GM12878 (cell line): ENCODE measurements around the gene TBC1D8B.

Source experiments
- CTCF ChIP-seq, 3 experiments: IDR thresholded peaks in 2 of 3; conservative IDR thresholded peaks in 1 of 3; 2 replicates each; pipeline ENCODE4 v1.5.1; 2011; ENCODE audit warnings: low read depth in 3 of 3, low read length in 3 of 3, mild to moderate bottlenecking in 3 of 3, control low read depth in 2 of 3, moderate library complexity in 2 of 3, inconsistent platforms in 1 of 3, mixed read lengths in 1 of 3; ENCODE audit not compliant: control insufficient read depth in 2 of 3, insufficient read depth in 1 of 3; ENCODE audit errors: extremely low read depth in 1 of 3
- EP300 ChIP-seq, 2 experiments: fragments of 150-350 bp in 1 of 2; IDR thresholded peaks; 2 replicates each; pipeline ENCODE4 v1.6.1; 2011 to 2012; ENCODE audit warnings: low read depth in 2 of 2, low read length in 2 of 2, borderline replicate concordance in 1 of 2, improper control_type of control experiment in 1 of 2, inconsistent platforms in 1 of 2; ENCODE audit not compliant: control insufficient read depth in 1 of 2
- ETV6 ChIP-seq, 2 experiments: fragments of 450-650 bp in 1 of 2; IDR thresholded peaks in 1 of 2; conservative IDR thresholded peaks in 1 of 2; 2 replicates each; pipeline ENCODE4 v1.6.1; 2014; ENCODE audit warnings: antibody characterized with exemption in 1 of 2, borderline replicate concordance in 1 of 2, low read depth in 1 of 2, mild to moderate bottlenecking in 1 of 2, moderate library complexity in 1 of 2
- MEF2A ChIP-seq: IDR thresholded peaks from 2 replicates; pipeline ENCODE4 v1.6.1; 2011; ENCODE audit warnings: low read depth, mild to moderate bottlenecking, low read length, moderate library complexity; ENCODE audit not compliant: insufficient read depth
- MLLT1 ChIP-seq: fragments of 450-650 bp; IDR thresholded peaks from 2 replicates; pipeline ENCODE4 v1.6.1; 2016; ENCODE audit warnings: mild to moderate bottlenecking
- MYC ChIP-seq: IDR thresholded peaks from 2 replicates; pipeline ENCODE4 v1.6.1; 2011; ENCODE audit warnings: mild to moderate bottlenecking, low read length, moderate library complexity, inconsistent platforms; ENCODE audit not compliant: insufficient read depth, insufficient replicate concordance, insufficient read length, severe bottlenecking
- POLR2A ChIP-seq: IDR thresholded peaks from 2 replicates; pipeline ENCODE4 v1.6.1; 2011; ENCODE audit warnings: low read depth, mild to moderate bottlenecking, low read length
- RBBP5 ChIP-seq: fragments of 200-600 bp; sonication (generic); conservative IDR thresholded peaks from 2 replicates; pipeline ENCODE4 v1.6.1; 2016
- RCOR1 ChIP-seq: conservative IDR thresholded peaks from 2 replicates; pipeline ENCODE4 v1.6.1; 2012; ENCODE audit warnings: low read depth, low read length, improper control_type of control experiment
- REST ChIP-seq: IDR thresholded peaks from 2 replicates; pipeline ENCODE4 v1.6.1; 2012; ENCODE audit warnings: mild to moderate bottlenecking, low read depth, low read length
- ZNF592 ChIP-seq: fragments of 450-650 bp; IDR thresholded peaks from 2 replicates; pipeline ENCODE4 v1.6.1; 2017; ENCODE audit warnings: mild to moderate bottlenecking, moderate library complexity

- TF ChIP-seq CTCF (IDR thresholded peaks at IDR 0.05 in 2 of 3, conservative IDR thresholded peaks at IDR 0.05 in 1 of 3; ENCODE audit: control insufficient read depth in 2 of 3, extremely low read depth in 1 of 3, insufficient read depth in 1 of 3, low read depth in 3 of 3, low read length in 3 of 3) (no peak), MLLT1 (no peak), POLR2A (no peak), MYC (no peak), EP300 (IDR thresholded peaks at IDR 0.05; ENCODE audit: borderline replicate concordance in 1 of 2, control insufficient read depth in 1 of 2, low read depth in 2 of 2, low read length in 2 of 2) (no peak), ZNF592 (no peak), REST (no peak), RCOR1 (no peak), ETV6 (conservative IDR thresholded peaks at IDR 0.05 in 1 of 2, IDR thresholded peaks at IDR 0.05 in 1 of 2; ENCODE audit: borderline replicate concordance in 1 of 2, low read depth in 1 of 2) (no peak), MEF2A (no peak), RBBP5 (no peak)
These were observed 103.9 kb downstream of the TBC1D8B start for GRCh38 chrX:106906361-106906760.
